ENCODE results near the gene PUS7.

DNA sequence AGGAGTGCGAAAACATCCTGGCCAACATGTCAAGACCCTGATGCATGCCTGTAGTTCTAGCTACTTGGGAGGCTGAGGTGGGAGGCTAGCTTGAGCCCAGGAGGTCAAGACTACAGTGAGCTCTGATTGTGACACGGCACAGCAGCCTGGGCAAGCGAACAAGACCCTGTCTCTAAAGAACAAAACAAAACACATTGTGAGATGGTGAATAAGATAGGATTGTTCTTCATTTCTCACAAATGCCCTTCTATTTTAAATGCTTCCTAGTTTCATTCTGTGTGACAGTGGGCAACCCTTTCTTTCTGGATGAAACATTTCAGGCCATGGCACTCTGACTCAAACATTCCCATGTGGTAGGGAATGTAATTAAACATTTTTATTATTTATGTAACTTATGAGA, 45.8 kb upstream of the PUS7 start:
- TF ChIP-seq, protein P1, sequence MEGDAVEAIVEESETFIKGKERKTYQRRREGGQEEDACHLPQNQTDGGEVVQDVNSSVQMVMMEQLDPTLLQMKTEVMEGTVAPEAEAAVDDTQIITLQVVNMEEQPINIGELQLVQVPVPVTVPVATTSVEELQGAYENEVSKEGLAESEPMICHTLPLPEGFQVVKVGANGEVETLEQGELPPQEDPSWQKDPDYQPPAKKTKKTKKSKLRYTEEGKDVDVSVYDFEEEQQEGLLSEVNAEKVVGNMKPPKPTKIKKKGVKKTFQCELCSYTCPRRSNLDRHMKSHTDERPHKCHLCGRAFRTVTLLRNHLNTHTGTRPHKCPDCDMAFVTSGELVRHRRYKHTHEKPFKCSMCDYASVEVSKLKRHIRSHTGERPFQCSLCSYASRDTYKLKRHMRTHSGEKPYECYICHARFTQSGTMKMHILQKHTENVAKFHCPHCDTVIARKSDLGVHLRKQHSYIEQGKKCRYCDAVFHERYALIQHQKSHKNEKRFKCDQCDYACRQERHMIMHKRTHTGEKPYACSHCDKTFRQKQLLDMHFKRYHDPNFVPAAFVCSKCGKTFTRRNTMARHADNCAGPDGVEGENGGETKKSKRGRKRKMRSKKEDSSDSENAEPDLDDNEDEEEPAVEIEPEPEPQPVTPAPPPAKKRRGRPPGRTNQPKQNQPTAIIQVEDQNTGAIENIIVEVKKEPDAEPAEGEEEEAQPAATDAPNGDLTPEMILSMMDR (IDR thresholded peaks at IDR 0.05): no peak
- TF ChIP-seq, protein P2, sequence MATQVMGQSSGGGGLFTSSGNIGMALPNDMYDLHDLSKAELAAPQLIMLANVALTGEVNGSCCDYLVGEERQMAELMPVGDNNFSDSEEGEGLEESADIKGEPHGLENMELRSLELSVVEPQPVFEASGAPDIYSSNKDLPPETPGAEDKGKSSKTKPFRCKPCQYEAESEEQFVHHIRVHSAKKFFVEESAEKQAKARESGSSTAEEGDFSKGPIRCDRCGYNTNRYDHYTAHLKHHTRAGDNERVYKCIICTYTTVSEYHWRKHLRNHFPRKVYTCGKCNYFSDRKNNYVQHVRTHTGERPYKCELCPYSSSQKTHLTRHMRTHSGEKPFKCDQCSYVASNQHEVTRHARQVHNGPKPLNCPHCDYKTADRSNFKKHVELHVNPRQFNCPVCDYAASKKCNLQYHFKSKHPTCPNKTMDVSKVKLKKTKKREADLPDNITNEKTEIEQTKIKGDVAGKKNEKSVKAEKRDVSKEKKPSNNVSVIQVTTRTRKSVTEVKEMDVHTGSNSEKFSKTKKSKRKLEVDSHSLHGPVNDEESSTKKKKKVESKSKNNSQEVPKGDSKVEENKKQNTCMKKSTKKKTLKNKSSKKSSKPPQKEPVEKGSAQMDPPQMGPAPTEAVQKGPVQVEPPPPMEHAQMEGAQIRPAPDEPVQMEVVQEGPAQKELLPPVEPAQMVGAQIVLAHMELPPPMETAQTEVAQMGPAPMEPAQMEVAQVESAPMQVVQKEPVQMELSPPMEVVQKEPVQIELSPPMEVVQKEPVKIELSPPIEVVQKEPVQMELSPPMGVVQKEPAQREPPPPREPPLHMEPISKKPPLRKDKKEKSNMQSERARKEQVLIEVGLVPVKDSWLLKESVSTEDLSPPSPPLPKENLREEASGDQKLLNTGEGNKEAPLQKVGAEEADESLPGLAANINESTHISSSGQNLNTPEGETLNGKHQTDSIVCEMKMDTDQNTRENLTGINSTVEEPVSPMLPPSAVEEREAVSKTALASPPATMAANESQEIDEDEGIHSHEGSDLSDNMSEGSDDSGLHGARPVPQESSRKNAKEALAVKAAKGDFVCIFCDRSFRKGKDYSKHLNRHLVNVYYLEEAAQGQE (IDR thresholded peaks at IDR 0.05; ENCODE audit: insufficient read depth in 1 of 2, low read depth in 2 of 2, low read length in 1 of 2): no peak
- TF ChIP-seq POLR2AphosphoS5 (IDR thresholded peaks at IDR 0.05; ENCODE audit: low read depth, low read length): no peak
